Neural crest cell (in vitro differentiated cells): ENCODE results near the gene CD247. TPM values are rescaled to one million over a fixed set of nuclear protein-coding genes. Genes with fewer than 3 reads are reported as not detected.

Experiments
- DNase-seq: peaks from one replicate; pipeline ENCODE4 v3.0.0; 2021; ENCODE audit warnings: low read depth, mixed read lengths, low spot score
- H3K27ac Mint-ChIP-seq: one replicate; pipeline ENCODE4 v1.8.0; 2021; ENCODE audit warnings: mild to moderate bottlenecking, mixed read lengths; ENCODE audit not compliant: unreplicated experiment
- H3K27me3 Mint-ChIP-seq: 2 replicates; pipeline ENCODE4 v1.8.0; 2021; ENCODE audit warnings: low read depth, mild to moderate bottlenecking, mixed read lengths
- H3K36me3 Mint-ChIP-seq: 2 replicates; pipeline ENCODE4 v1.8.0; 2021; ENCODE audit warnings: low read depth, mild to moderate bottlenecking, mixed read lengths
- H3K4me1 Mint-ChIP-seq: 2 replicates; pipeline ENCODE4 v1.8.0; 2021; ENCODE audit warnings: mixed read lengths
- H3K4me3 Mint-ChIP-seq: one replicate; pipeline ENCODE4 v1.8.0; 2021; ENCODE audit warnings: mild to moderate bottlenecking, mixed read lengths
- H3K9me3 Mint-ChIP-seq: 2 replicates; pipeline ENCODE4 v1.8.0; 2021; ENCODE audit warnings: mixed read lengths
- total RNA-seq: library from RNA; stranded (reverse); gene quantifications from 2 replicates; pipeline ENCODE4 v1.2.1, GENCODE V29; 2021
- TF ChIP-seq, protein P1 (sequence below): fragments of 200-600 bp; sonication (generic); conservative IDR thresholded peaks from 2 replicates; pipeline ENCODE4 v1.5.0; 2021; ENCODE audit warnings: antibody characterized with exemption, mild to moderate bottlenecking

Gene CD247
- total RNA-seq, 1 donor from 2014 or later = 3.9 TPM

DNA sequence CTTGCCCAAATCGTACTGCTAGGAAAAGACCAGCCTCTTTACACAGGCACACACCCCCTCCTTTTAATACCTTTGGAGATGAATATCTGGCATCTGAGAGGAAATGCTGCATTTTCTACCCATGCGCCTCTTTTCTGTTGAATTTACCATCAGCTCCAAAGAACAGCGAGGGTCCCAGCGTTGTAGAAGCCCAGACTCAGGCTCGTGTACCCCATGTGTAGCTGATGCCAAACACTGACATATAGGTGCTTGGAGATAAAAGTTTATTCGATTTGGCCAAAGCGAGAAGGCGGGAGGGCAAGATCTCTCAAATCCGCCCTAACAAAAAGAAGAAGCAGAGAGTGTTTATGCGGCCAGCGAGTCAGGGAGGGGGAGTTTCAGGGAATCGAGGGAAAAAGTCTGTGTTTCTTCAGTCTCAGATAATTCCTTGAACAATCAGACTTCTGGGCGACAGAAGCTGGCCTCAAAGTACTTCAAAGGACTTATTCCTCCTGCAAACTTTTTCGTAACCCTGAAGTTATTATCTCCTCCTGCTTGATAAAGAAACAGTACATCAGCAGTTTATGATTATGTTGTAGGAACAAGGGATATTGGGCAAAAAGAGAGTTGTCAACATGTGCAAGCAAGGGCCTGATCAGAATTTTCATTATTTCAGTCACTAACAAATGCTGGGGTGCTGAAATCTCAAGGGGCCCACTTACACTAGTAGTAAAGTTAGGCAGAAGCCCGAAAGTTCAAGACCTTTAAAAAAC is 35.9 kb upstream of the CD247 start:
- Mint-ChIP-seq H3K27me3 (no peaks in the 10 kb centered on the region), H3K27ac (peak overlapping the region; percentile 59), H3K4me3 (peak overlapping the region; percentile 87), H3K36me3 (no peaks in the 10 kb centered on the region), H3K9me3 (no peaks in the 10 kb centered on the region), H3K4me1 (peaks cover 25% of the 10 kb centered on the region)
- DNase-seq = no peak
- TF ChIP-seq, protein P1, sequence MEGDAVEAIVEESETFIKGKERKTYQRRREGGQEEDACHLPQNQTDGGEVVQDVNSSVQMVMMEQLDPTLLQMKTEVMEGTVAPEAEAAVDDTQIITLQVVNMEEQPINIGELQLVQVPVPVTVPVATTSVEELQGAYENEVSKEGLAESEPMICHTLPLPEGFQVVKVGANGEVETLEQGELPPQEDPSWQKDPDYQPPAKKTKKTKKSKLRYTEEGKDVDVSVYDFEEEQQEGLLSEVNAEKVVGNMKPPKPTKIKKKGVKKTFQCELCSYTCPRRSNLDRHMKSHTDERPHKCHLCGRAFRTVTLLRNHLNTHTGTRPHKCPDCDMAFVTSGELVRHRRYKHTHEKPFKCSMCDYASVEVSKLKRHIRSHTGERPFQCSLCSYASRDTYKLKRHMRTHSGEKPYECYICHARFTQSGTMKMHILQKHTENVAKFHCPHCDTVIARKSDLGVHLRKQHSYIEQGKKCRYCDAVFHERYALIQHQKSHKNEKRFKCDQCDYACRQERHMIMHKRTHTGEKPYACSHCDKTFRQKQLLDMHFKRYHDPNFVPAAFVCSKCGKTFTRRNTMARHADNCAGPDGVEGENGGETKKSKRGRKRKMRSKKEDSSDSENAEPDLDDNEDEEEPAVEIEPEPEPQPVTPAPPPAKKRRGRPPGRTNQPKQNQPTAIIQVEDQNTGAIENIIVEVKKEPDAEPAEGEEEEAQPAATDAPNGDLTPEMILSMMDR = no peak

DNA sequence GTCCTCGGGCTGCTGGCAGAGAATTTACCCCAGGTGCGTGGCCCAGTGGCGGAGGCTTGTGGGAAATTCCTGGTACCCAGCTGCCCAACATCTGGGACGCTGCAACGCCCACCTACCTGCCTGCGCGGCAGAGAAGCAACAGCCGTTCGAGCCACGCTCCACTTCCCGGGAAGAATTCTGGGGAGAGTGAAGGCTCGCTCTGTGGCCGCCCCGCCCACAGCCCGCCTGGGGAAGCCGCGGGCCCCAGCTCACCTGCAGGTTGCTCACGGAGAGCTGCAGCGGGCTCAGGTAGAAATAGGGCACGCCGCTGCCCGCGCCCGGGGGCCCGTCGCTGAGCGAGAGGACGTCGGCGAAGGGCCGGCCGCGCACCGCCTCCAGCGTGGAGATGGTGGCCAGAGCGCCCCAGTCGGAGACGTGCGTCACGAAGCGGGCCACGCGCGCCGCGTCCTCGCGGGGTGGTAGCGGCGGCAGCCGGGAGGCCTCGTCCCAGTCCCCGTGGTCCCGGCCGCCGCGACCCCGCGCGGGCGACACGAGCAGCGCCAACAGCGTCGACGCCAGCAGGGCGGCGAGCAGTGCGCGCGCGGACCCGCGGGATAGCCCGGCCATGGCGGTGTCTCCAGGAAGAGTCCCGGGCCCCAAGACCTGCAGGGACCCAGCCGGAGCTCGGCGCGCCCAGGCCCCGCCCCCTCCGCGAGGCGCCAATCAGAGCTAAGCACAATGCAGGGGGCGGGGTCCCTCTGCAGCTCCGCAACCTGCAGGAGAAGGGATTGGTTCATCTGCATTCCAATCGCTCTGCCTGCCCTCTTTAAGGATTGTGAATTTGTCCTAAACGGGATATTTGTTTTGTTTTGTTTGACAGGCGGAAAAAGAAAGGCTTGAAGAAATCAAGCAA is 35.1 kb upstream of the CD247 start, which contains the start of gene CREG1:
TSS of gene CREG1 (minus strand) at position 627 of the 892 bp plus-strand sequence.
- H3K9me3 Mint-ChIP-seq = no peaks in the 10 kb centered on the region
- DNase-seq = peak; percentile 92
- peak within 1 kb of the TSS; percentile 87 for H3K4me3 Mint-ChIP-seq
- TF ChIP-seq, protein P1 = no peak
- H3K4me1 Mint-ChIP-seq = peaks cover 25% of the 10 kb centered on the region
- no peaks in the 10 kb centered on the region for H3K36me3 Mint-ChIP-seq
- peak within 1 kb of the TSS; percentile 59 for H3K27ac Mint-ChIP-seq
- no peaks in the 10 kb centered on the region for H3K27me3 Mint-ChIP-seq

DNA sequence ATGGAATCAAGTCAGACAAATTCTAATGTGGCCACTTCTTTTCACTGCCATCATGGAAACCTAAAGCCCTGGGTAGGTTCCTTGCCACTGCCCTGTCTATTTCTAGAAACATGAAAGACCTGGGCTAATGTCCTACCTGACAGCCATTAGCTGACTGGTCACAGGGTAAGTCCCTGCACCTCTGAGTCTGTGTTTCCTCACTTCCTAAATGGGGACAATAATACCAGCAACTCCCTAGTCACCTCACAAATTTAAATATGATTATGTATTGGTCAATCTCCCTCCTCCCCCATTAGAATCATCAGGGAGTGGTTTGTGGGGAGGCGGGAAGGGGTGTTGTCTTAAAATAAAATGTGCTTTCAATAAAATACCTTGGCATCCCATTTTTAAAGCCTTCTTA is 33.0 kb upstream of the CD247 start:
- peaks cover 4% of the 10 kb centered on the region for H3K36me3 Mint-ChIP-seq
- DNase-seq = no peak
- no peaks in the 10 kb centered on the region for H3K9me3 Mint-ChIP-seq
- H3K27ac Mint-ChIP-seq = no peak overlapping the region
- no peaks in the 10 kb centered on the region for H3K27me3 Mint-ChIP-seq
- TF ChIP-seq, protein P1 = no peak
- H3K4me1 Mint-ChIP-seq = peaks cover 25% of the 10 kb centered on the region
- no peak overlapping the region for H3K4me3 Mint-ChIP-seq

DNA sequence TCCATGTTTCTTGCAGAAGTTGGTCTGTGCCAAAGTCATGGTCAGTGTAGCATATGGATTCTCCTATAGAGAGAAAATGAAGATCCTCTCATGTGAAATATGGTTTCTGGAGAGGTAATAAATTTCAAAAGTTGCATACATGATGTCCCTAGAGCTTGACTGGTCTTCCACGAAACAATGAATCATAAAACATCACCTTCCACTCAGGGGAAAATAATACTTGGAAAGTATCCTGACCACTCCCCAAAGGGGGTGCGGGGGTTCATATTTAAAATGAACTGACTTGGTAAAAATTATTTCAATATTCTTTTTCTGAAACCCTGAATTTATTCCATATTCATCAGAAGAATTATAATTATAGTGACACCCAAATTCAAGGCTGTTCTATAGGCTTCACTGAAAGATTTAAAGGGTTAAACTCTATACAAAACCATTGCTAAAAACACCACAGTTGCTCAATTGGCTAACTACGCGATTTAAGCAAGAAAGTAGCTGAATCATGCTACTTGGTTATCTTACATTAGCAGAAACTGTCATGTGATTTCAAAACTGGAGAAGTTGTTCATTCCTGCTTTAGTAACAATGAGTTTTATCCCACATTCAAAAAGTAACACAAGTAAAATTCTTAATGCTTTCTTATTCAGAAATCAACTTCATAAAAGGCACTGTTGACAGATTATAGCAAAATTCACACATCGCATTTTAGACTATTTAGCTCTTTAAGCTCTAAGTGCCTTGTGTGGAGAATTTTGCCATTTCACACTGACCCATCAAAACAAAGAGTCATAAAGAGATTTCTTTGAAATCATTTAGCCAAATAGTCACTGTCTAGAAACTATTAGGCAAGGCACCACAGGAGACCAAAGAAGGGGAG is 30.0 kb upstream of the CD247 start:
- no peaks in the 10 kb centered on the region for H3K27me3 Mint-ChIP-seq
- peaks cover 4% of the 10 kb centered on the region for H3K36me3 Mint-ChIP-seq
- DNase-seq = no peak
- peaks cover 11% of the 10 kb centered on the region for H3K4me1 Mint-ChIP-seq
- no peak overlapping the region for H3K27ac Mint-ChIP-seq
- peak overlapping the region; percentile 35 for H3K4me3 Mint-ChIP-seq
- no peaks in the 10 kb centered on the region for H3K9me3 Mint-ChIP-seq
- TF ChIP-seq, protein P1 = no peak

DNA sequence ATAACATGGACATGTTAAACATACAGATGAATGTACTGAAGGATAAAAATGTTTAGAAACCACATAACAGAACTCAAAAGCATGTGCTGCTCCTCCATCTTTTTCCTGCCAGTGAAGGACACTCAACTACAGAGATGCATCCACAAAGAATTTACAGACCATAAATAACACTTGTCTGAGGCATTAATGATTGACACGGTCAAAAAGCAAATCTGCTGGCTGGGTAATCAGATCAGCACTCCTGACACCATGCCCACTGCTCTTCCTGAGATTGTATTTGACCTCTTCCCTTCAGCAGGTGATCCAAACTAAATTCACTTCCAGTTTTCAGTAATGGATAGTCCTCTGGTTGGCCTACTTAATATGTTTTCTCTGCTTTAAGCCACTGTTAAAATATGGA is 28.6 kb upstream of the CD247 start:
- peaks cover 11% of the 10 kb centered on the region for H3K4me1 Mint-ChIP-seq
- H3K27me3 Mint-ChIP-seq = no peaks in the 10 kb centered on the region
- H3K27ac Mint-ChIP-seq = no peak overlapping the region
- TF ChIP-seq, protein P1 = no peak
- no peak overlapping the region for H3K4me3 Mint-ChIP-seq
- no peaks in the 10 kb centered on the region for H3K9me3 Mint-ChIP-seq
- DNase-seq = no peak
- H3K36me3 Mint-ChIP-seq = peaks cover 4% of the 10 kb centered on the region
